ENCODE measurements around the gene MAP3K5.
A peak's percentile ranks its signal among the peaks of the same experiment; 100 is the strongest.

The MAP3K5 gene

GRCh38 chr6:136635615-136636014, 156.7 kb downstream of the MAP3K5 start:
- no peak for DNase-seq

GRCh38 chr6:136633355-136633754, 158.9 kb downstream of the MAP3K5 start:
- DNase-seq, result no peak

DNA sequence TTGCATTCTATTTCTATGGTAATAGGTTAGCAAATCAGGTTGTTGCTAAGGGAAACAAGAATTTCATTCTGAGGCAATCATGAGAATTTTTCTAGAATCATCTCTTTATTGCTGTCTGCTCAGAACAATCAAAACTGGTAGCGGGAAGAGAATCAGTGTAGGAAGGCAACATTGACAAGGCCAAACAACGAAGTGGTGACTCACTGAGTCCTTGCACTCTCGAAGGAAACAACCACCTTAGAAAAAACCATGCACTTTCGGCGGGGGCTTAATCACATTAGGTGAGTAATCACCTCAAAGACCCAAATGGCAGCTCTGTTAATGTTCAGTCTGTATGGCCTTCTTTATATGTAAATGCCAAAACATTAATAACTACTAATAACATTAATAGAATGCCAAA, 163.3 kb downstream of the MAP3K5 start:
- DNase-seq, result no peak

DNA sequence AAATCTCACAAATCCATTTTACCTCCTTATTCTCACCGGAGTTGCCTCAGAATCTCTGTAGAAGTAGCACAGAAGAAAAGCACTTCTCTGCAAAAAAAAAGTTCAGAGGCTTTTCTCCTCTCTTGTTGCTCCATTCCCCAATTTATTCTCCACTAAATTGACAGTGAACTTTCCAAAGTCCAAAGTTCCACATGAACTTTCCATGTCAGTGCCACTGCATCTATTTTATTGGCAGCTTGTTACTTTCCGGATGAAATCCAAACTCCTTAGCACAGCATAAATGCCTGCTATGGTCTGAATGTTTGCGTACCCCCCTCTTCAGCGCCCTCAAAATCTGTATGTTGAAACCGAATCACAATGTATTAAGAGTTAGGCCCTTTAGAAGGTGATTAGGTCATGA, 165.1 kb downstream of the MAP3K5 start:
- no peak for DNase-seq

GRCh38 chr6:136625293-136625692, 167.0 kb downstream of the MAP3K5 start:
- no peak for DNase-seq

DNA sequence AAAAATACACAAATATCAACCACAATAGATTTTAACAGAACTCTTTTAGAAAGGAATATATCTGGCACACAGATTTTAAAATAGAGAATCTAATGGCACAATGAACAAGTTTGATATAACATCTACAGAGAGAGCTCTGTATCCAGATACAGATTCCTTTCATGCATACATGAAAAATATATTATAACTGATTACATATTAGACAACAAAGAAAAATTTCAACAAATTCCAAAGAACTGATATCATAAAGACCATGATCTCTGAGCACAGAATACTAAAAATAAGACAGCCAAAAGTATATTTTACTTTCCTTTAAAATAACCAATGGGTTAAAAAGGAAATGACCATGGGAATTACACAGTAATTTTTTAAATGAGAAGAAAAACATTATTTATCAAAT, 167.9 kb downstream of the MAP3K5 start:
- no peak for DNase-seq

GRCh38 chr6:136618086-136618485, 174.2 kb downstream of the MAP3K5 start:
- DNase-seq, result no peak

GRCh38 chr6:136616527-136616926, 175.8 kb downstream of the MAP3K5 start:
- DNase-seq, result no peak

DNA sequence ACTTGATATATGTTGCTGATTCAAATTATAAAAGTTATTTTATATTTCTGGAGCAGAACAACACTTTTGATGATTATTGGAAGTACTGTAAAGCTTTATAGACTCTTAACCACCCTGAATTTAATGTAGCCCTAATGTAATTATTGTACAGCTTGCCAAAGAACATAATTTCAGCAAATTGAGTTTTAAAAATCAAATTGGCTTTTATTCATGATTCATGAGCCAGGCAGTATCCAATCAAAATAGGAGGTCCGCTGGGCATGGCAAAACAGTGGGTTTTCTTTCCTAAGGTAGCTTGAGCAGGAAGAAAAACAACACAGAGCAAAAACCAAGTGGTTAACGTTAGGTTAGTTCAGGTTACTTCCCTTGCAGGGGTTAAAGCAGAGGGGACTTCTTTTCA, 177.3 kb downstream of the MAP3K5 start:
- no peak for DNase-seq

GRCh38 chr6:136614350-136614749, 177.9 kb downstream of the MAP3K5 start:
- no peak for DNase-seq

DNA sequence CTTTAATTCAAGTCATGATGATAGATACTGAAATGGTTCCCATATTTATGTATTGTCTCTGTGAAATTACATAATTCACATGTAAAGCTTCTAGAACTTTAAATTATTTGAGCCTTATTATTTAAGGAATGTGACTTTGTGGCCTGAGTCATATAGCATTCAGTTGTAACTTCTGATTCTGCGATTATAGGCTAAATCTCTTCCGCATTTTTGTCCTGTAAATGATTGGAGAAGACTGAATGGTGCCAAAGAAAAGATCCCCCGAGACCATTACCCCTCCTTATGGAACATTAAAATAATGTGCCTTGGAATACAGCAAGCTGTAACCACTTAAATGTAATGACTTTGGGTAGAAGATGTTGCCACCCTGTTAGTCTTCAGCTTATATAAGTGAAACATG, 178.8 kb downstream of the MAP3K5 start:
- DNase-seq, result no peak

DNA sequence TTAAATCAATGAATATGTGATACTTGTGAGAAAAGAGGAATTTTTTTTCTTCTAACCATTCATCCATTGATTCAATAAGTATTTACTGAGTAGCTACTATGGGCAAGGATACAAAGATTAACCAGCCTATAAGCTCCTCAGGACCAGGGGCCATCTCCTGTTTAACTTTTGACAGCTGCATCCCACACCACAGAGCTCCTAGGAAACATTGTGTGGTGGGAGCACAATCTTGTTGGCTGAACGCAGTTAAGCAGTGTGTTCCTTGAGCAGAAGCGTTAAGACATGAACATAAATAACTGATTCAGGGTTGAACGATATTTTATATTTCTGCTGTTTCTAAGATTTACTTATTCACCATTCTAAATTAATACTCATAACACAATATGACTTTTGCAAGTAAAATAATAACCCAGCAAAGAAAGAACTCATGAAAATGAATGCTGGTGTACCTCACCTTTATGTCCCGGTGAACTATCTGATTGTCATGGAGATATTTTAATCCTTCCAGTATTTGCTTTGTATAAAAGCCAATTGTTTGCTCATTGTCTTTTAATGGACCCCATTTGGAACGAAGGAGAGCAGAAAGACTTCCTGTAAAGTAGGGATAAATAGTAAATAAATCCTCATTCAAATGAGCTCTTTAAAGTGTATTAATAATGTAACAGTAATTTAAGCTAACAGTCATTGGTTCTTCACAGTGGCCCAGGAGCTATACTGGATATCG, 179.4 kb downstream of the MAP3K5 start:
- DNase-seq, result no peak

- DNase-seq, result no peak
Observed at GRCh38 chr6:136611746-136612145, 180.5 kb downstream of the MAP3K5 start.

DNA sequence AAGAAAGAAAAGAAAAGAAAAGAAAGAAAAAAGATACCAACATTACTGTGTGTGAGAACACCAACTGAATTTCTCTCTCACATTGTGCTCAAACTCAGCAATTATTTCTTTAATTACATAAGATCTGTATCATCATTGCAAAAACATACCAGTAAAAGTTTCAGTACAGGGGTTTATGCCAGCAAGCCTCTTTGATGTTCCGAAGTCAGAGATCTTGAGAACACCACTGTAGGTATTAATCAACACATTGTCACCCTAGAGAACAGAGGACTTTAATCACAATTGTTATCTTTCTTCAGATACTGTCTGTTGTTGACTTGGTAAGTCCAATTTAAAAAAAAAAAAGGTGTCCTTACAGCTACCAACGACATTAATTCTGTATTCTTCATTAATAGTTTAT, 181.1 kb downstream of the MAP3K5 start:
- no peak for DNase-seq

- no peak for DNase-seq
Observed at GRCh38 chr6:136609873-136610706, 182.2 kb downstream of the MAP3K5 start.

DNA sequence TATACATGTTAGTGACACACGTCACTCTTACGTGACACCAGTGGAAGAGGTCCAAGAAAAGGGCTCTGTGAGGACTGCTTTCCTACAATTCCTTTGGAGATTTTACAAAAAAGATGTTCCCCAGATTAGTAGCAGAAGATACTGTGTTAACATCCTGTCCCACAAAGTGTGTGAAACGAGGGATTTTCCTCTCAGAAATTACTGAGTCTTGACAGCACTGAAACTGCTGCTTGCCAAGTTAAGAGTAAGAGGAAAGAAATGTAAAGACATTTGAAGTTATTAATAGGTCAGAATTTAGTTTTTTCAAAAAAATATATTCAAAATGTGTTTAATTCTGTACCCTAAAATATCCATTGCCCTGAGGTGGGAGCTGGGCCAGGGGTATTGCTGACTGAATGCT, 183.3 kb downstream of the MAP3K5 start:
- DNase-seq, result no peak

- DNase-seq, result peak; percentile 56
Observed at GRCh38 chr6:136607932-136608772, 184.1 kb downstream of the MAP3K5 start.

DNA sequence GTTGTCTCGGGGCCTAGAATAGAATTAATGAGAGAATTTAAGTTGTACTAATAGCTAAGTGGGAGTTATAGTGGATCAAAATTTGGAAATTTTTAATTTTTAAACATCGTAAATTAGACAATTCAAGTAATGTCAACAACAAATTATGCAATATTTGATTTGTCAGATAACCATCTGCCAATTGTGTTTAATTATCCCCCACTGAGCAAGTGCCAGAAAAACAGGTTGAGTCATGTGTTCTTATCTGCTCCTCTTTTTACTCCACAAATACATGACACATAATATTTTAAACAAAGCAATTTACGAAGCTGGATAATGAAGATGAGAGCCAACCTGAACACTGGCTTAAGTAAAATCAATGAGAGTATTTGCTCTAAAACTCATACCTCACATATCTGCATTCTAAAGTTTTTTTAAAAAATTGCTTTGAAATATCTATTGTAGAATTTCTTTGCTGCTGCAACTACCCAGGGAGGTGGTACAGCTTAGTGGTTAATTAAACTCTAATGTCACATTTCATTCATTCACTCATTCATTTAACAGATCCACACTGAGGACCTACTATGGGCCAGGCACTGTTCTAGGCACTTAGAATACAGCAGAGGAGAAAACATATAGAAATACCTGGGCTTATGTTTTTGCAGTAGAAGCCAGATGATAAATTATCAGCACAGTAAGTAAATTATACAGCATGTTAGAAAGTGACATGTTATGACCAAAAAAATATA, 184.9 kb downstream of the MAP3K5 start:
- DNase-seq, result no peak

DNA sequence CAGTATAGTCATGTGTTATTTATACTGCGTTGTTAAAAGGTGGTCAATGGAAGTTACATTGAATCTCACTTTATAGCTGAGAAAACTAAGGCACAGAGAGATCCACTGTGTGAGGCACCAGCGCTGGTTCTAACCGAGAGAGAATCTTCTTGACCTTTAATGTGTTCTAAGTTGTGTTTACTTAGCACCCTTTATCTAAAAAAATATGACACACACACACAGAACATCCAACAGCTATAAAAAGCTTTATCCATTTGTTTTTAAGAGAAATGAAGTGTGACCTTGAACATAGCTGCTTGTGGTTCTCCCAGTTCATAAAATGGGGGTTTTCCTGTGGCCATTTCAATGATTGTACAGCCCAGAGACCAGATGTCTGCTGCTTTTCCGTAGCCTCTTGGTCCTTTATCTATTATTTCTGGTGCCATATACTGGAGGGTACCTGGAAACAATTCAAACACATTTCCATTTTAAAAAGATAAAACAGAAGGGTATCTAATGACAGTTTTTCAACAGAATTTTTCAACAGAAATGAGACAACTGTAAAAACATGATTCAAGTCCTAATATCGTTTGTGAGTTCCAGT, 187.3 kb downstream of the MAP3K5 start:
- DNase-seq, result no peak

- DNase-seq, result no peak
Observed at GRCh38 chr6:136604328-136604825, 187.9 kb downstream of the MAP3K5 start.

DNA sequence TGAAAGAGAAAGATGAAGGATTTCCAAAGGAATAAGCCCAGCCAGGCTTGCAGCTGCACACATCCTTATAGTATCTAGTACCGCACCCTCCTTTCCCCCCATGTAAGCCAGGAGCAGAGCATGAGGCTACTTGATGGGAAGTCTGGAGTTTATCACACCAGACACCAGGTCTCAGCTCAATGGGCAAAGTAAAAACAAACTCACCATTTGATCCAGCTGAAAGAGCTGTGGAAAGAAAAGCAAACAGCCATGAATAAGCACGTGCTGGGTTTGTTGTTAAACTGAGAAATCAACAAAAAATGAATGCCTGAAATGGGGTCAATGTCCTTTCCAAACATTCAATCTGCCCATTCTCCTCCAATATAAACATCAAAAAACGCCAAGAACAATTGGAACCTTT, 191.5 kb downstream of the MAP3K5 start:
- no peak for DNase-seq

DNA sequence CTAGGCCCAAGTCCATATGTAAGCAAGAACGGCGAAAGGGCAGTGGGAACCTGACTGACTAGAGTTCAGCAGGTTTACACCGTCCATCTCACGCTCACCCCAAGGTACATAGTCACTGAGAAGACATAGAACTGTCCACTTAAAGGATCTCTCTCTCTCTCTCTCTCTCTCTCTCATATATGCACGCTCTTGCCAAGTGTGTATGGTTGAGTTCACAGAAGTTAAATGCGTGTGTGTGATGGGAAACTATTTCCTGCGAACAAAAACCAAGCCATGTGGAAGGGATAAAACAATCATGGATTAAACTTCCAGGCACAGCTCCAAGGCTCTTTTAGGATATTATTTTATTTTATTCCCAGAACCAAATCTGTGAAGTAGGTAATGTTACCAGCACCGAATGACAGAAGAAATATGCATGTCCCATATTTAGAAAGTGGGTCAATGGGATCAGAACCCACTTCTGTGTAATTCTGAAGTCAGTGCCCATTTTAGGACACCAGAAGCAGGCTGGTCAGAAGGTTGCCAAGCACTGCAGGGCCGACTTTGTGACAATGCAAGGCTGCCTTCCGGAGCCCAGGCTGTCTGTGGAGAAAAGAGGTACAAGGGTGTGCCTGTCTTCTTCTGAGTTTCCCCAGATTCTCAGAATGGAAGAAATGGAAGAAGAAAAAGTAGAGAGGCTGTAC, 192.8 kb downstream of the MAP3K5 start:
- DNase-seq, result no peak

Data from right forelimb (tissue), 1 donor.